ENCODE data around the gene MARCHF9.

DNA sequence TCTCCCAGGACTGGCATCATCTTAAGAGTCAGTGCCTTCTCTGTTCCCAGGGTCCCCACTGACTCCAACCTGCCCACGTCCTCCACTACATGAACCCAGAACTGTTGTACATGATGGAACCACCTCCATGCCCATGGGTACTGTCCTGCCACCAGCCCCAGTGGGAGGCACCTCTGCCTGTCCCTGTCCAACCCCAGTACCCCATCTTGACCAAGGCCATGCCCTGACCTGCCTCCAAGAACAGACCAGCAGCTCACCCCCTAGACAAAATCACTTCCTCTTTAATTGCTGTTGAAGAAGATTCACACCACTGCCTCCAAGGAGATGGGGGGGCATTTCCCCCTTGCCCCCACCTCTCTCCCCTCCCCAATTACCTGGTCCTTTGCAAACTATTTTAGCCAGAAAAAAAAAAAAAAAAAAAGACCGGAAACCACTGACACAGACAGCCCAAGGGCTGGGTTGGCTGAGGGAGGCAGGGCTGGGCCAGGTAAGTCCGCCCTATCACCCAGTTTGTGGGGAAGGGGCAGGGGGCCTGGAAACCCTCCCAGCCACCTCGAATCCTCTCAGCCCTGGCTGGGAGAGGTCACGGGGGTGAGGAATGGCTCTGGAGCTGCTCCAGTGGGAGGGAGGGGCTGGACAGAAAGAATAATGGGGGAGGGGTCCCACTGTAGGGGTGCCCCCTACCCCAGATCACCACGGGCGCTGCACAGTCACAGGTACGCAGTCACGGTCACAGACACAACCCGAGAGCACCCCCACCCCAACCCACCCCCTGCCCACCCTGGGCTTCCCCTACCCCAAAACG lies 29.8 kb upstream of the MARCHF9 start:
- TF ChIP-seq, protein P1, sequence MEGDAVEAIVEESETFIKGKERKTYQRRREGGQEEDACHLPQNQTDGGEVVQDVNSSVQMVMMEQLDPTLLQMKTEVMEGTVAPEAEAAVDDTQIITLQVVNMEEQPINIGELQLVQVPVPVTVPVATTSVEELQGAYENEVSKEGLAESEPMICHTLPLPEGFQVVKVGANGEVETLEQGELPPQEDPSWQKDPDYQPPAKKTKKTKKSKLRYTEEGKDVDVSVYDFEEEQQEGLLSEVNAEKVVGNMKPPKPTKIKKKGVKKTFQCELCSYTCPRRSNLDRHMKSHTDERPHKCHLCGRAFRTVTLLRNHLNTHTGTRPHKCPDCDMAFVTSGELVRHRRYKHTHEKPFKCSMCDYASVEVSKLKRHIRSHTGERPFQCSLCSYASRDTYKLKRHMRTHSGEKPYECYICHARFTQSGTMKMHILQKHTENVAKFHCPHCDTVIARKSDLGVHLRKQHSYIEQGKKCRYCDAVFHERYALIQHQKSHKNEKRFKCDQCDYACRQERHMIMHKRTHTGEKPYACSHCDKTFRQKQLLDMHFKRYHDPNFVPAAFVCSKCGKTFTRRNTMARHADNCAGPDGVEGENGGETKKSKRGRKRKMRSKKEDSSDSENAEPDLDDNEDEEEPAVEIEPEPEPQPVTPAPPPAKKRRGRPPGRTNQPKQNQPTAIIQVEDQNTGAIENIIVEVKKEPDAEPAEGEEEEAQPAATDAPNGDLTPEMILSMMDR (IDR thresholded peaks at IDR 0.05) = no peak
- no peak for TF ChIP-seq MEF2A (IDR thresholded peaks at IDR 0.05; ENCODE audit: borderline replicate concordance, low read depth)
- no peak for TF ChIP-seq EZH2phosphoT487 (IDR thresholded peaks at IDR 0.05; ENCODE audit: borderline replicate concordance, low read depth)
- no peak for TF ChIP-seq RAD21 (IDR thresholded peaks at IDR 0.05; ENCODE audit: low read length)
- no peak for TF ChIP-seq YY1 (IDR thresholded peaks at IDR 0.05; ENCODE audit: low read depth)
- TF ChIP-seq POLR2AphosphoS5 (IDR thresholded peaks at IDR 0.05; ENCODE audit: low read depth, low read length) = no peak
- TF ChIP-seq RFX5 (IDR thresholded peaks at IDR 0.05; ENCODE audit: low read length) = no peak

Measured in SK-N-SH (cell line).